T1000 (cell line): ENCODE data around the gene STRBP.

Experiments used
- DNase-seq: peaks from one replicate; lab custom pipeline; 2025; ENCODE audit warnings: mixed read lengths; lab: John Stamatoyannopoulos, UW

Gene STRBP

GRCh38 chr9:123099042-123099441 lies 169.3 kb downstream of the STRBP start:
- DNase-seq, result no peak

GRCh38 chr9:123098096-123098459 lies 170.3 kb downstream of the STRBP start:
- DNase-seq, result no peak

GRCh38 chr9:123097430-123098095 lies 170.8 kb downstream of the STRBP start:
- no peak for DNase-seq

GRCh38 chr9:123096987-123097386 lies 171.4 kb downstream of the STRBP start:
- DNase-seq, result no peak

GRCh38 chr9:123093141-123093540 lies 175.2 kb downstream of the STRBP start:
- no peak for DNase-seq

- DNase-seq, result no peak
Observed at GRCh38 chr9:123091459-123091858, 176.9 kb downstream of the STRBP start.

GRCh38 chr9:123090956-123091355 lies 177.4 kb downstream of the STRBP start:
- no peak for DNase-seq

GRCh38 chr9:123090198-123090896 lies 178.0 kb downstream of the STRBP start:
- no peak for DNase-seq

GRCh38 chr9:123089790-123090189 lies 178.6 kb downstream of the STRBP start:
- DNase-seq, result no peak

- no peak for DNase-seq
Observed at GRCh38 chr9:123089040-123089439, 179.3 kb downstream of the STRBP start.

- no peak for DNase-seq
Observed at GRCh38 chr9:123087359-123087888, 181.0 kb downstream of the STRBP start.

- DNase-seq, result no peak
Observed at GRCh38 chr9:123085916-123086315, 182.5 kb downstream of the STRBP start.

GRCh38 chr9:123084256-123084655 lies 184.1 kb downstream of the STRBP start:
- DNase-seq, result no peak

GRCh38 chr9:123083680-123084079 lies 184.7 kb downstream of the STRBP start:
- no peak for DNase-seq

GRCh38 chr9:123081824-123082223 lies 186.6 kb downstream of the STRBP start:
- DNase-seq, result no peak

- DNase-seq, result no peak
Observed at GRCh38 chr9:123080444-123080843, 187.9 kb downstream of the STRBP start.

- DNase-seq, result no peak
Observed at GRCh38 chr9:123074628-123075027, 193.8 kb downstream of the STRBP start.

GRCh38 chr9:123073991-123074422 lies 194.4 kb downstream of the STRBP start:
- no peak for DNase-seq

GRCh38 chr9:123073441-123073840 lies 194.9 kb downstream of the STRBP start:
- DNase-seq, result no peak

- DNase-seq, result no peak
Observed at GRCh38 chr9:123072407-123072995, 195.9 kb downstream of the STRBP start.
